NCI-H2227 (cell line): ENCODE measurements around the gene FUT1.
"Not testable (repeated sequence)": the region's sequence is repeated elsewhere in the genome, so short reads cannot be mapped to it uniquely, and the experiment has no call there.

ENCODE experiments used
- DNase-seq: peaks from one replicate; lab custom pipeline; 2025; ENCODE audit not compliant: unreplicated experiment; lab: John Stamatoyannopoulos, UW

The FUT1 gene

DNA sequence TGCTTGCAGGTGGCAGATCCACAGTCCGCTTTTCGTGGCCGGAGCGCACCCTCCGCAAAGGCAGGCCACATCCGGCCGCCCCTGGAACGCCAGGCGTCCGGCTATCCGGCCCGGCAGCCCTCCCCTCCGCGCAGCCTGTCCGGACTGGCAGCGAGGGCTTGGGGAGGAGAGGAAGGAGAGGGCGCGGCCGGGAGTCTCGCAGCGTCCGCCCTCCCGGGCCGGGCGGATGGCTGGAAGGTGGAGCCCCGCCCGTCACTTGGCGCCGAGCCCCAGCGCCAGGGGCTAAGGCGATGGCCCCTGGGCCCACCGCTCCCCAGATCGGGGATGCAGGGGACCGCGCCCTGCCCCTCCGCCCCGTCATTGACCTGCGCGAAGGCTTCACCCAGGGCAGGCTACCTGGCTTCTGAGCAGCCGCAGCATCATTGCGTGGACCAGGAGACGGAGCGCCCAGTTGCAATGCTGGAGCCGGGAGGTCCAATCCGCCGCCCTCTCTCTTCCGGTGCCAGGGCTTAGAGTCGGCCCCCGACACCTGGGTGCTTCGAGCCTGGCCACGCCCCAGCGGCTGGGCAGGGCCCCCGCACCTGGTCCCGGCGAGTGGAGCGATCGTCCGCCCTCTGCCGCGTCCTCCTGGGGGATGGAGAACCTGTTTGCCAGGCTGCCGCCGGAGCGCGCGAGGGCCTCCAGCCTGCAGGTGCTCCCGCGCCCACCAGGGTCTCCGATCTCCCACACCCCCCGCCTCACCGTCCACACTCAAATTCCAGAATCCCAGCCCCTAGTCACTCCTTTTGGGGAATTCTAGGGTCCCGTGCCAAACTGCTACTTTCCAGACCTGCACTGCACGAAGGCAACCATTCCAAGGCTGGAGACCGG, at the start of gene FUT1:
TSS of gene FUT1 (minus strand) at position 146 of the 870 bp plus-strand sequence. CDS start 1,360 bp downstream, outside the sequence.
- DNase-seq: peak; percentile 87

DNA sequence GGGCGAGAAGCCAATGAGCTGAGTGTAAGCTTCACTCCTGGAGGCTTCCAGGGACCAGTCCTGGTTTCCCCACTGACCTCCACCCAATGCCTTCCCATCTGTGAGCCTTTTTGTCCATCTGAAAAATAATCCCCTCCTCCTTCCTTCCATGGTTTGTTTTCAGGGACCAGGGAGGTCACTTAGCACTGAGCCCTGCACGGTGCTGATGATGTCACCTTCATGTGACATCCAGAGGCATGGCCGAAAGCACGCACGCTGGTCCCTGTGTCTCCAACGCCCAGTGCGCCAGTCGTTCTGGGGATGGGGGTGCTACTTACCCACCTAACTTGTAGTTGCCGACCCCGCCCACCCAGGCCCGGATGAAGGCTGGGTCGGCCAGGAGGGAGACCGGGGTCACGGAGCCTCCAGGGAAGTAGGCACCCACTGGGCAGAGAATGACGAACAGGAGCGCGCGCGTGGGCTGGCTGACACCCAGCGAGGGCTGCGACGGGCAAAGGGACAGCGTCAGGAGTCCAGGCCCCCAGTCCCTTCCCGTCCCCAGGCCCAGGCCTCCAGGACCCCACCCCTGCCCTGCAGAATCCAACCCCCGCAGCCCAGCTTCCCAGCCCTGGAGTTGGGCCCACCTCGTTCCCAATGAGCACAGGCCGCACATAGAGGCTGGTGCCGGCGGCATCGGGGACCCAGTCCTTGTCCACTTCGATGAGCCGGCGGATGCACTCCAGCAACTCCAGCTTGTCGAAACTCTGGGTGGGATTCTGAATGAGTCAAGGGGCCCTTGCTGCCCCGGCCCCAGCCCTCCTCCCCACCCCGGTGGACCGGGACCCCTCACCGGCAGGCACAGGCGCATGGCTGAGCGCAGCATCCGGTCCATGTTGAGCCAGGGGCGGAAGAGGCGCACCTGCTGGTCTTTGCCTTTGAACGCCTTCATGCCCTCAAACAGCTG, 47.2 kb upstream of the FUT1 start:
- no peak for DNase-seq

DNA sequence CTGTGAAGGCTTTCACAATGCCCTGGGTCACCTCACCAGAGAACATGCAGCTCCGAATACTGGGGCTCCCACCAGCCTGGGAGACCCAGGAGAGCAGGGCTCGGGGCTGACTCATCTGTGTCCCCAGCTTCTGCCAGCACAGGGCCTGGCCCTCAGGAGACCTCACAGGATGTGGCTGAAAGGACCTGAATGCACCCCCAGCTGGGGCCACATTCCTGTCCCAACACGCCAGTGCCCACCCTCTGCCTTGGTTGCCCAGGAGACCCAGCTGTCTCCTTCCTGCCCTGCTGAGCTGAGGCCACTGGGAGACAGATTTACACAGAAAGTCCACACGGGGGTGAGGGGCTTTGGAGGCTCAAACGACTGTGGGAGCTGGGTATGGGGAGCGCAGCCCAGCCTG, 46.5 kb upstream of the FUT1 start:
- no peak for DNase-seq

DNA sequence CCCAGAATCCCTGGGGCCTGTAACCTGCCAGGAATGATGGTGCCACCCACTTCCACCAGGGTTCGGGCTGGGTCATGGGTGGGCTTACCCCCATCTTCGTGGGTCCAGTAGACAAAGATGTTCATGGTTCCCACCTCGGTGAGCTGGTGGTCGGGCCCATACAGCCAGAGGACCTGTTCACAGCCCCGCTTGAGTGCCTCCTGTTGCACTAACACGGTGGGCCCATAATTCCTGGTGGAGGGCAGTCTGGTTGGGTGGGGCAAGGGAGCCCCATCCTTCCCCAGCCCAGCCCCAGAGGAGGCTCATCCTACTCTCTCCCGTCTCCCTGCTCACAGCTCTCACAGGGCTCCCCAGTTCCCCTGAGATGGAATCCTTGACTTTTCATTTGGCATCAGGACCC, 44.7 kb upstream of the FUT1 start:
- no peak for DNase-seq

GRCh38 chr19:48796298-48797083, 44.0 kb upstream of the FUT1 start:
- no peak for DNase-seq

DNA sequence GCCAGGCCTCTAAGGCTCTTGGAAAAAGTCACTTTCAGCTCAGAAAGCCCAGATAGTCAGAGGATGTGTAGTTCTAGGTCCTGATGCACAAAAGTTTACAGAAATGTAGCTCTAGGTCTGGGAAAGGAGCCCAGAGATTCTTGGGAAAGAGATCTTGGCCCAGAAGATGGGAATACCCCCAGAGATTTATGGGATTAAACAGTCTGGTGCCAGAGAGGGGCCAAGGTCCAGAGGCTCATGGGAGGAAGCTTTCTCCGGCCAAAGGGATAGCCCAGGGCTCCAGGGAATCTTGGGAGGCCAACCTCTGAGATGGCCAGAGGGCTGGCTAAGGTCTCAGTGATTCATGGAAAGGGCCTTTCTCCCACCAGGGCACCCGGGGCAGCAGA, 43.2 kb upstream of the FUT1 start:
- DNase-seq: no peak

DNA sequence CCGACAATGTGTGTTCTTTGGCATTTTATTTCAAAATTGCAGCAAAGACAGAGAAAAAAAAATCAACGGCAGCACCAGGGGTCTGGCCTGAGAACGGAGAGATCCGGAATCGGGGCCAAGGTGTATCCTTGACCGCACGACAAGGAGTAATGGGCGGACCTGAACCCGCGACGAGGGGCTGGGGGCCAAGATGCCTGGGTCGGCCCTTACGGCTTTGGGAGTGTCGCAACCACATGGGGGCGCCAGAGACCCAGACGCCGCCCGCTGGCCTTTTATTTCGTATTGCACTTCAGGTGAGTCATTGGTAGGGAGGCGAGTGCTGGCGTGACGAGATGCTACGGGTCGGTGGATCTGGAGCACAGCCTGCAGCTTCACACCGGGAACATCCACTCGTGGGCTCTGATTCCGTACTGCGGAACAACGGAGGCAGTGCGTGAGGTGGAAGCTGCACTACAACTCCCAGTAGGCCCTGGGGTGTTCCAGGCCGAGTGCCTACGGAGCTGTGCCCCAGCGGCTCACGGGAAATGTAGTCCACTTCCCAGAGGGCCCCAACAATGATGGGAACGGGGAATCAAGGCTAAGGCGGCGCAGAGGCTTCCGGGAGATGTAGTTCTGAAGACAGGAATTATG, 42.7 kb upstream of the FUT1 start:
- DNase-seq: peak; percentile 93

DNA sequence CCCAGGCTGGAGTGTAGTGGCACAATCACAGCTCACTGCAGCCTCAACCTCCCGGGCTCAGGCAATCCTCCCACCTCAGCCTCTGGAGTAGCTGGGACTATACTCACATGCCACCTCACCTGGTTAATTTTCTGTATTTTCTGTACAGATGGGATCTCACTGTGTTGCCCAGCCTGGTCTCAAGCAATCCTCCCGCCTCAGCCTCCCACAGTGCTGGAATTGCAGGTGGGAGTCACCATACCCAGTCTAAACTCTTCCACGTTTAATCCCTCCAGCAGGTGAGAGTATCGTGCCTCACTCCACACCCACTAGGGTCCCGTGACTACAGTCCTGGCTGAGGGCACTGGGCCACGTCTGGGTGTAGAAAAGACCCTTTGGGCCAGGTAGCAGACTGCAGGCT, 41.9 kb upstream of the FUT1 start:
- no peak for DNase-seq

DNA sequence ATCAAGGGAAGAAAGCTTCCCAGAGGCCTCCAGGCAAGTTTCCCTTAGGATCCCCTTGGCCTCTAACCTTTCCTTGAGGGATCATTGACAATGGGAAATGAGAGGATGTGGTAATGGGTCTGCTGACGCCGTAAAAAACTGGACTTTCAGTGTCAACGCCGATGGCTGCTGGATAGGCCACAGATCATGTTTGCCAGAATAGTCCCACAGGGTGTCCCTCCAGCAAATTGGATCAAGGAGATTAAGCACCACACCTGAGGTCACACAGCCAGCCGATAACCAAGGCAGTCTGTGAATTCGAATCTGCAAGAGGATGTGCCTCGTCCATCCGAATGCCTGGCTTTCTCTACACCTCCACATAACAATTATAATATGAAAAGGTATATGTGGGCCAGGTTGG, 40.8 kb upstream of the FUT1 start:
- no peak for DNase-seq

GRCh38 chr19:48787331-48787730, 34.9 kb upstream of the FUT1 start:
- DNase-seq: not testable (repeated sequence)

DNA sequence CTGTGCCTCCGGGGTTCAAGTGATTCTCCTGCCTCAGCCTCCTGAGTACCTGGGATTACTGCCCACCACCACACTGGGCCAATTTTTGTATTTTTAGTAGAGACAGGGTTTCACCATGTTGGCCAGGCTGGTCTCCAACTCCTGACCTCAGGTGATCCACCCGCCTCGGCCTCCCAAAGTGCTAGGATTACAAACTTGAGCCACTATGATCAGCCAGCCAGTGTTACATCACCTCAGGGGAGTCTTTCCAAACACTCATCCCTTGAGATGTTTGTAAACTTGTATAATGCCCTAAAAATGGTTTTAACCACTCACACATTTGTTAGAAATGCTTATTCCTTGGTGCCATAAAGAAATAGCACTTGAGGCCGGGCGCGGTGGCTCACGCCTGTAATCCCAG, 34.0 kb upstream of the FUT1 start:
- not testable (repeated sequence) for DNase-seq

GRCh38 chr19:48784527-48784926, 32.1 kb upstream of the FUT1 start:
- DNase-seq: no peak

DNA sequence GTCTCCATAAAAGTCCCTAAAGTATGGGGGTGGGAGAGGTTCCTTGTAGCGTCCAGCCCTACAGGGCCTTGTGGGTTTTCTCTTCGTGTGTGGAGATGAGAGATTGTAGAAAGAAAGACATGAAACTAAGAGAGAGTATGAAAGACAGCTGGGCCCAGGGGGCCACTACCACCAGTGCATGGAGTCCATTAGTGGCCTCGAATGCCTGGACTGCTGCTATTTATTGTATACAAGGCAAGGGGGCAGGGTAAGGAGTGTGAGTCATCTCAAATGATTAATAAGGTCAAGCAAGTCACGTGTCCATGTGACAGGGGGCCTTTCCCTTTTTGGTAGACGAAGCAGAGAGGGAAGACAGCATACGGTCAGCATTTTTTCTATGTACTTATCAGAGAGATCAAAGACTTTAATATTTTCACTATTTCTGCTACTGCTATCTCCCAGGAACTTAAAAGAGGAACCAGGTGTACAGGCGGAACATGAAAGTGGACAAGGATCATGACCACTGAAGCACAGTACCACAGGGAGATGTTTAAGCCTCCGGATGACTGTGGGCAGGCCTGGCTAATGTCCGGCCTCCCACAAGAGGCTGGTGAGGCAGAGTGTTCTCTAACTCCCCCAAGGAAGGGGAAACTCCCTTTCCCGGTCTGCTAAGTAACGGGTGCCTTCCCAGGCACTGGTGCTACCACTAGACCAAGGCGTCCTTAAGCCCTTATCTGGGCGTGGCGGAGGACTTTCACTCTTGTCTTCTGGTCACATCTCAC, 28.4 kb upstream of the FUT1 start:
- no peak for DNase-seq

- DNase-seq: no peak
Observed at GRCh38 chr19:48779636-48780035, 27.2 kb upstream of the FUT1 start.

- DNase-seq: no peak
Observed at GRCh38 chr19:48777720-48778119, 25.3 kb upstream of the FUT1 start.

DNA sequence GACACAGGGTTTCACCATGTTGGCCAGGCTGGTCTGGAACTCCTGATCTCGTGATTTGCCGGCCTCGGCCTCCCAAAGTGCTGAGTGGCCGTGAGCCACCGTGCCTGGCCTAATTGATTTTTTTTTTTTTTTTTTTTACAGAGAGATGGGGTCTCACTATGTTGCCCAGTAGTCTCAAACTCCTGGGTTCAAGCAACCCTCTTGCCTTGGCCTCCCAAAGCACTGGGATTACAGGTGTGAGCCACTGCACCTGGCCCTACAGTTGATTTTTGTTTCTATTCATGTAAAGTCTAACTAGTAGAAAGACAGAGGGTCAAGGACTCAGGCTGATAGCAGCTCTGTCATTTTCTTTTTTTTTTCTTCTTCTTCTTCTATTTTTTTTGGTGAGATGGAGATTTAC, 24.7 kb upstream of the FUT1 start:
- no peak for DNase-seq

GRCh38 chr19:48772503-48772953, 20.1 kb upstream of the FUT1 start:
- no peak for DNase-seq

DNA sequence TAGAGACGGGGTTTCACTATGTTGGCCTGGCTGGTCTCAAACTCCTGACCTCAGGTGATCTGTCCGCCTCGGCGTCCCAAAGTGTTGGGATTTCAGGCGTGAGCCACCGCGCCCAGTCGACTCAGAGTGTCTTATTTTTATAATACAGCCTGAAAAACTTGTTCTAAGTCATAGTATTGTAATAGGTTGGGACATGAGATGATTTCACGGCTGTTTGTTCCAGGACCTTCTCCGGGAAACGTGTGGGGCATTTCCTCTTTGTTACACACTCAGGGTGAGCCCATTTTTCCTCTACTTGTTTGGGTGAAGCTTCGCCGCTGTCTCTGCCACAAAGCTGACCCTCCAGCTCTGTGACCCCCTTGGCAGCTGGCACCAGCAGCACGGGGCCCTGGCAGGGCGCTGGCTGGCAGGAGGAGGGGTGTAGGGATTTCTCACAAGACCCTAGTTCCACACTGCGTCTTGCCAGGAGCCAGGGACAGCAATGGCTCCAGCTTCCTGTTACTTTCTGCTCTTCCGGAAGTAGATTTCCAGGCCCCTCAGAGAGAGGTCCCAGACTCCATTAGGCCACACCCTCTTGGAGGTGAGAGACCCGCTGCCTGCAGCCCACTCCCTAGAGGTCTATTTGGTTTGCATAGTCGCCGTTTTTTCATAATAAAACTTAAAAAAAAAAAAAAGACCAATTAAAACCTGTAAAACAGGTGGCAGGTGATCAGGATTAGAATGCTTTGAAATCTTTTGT, 18.5 kb upstream of the FUT1 start:
- DNase-seq: no peak

DNA sequence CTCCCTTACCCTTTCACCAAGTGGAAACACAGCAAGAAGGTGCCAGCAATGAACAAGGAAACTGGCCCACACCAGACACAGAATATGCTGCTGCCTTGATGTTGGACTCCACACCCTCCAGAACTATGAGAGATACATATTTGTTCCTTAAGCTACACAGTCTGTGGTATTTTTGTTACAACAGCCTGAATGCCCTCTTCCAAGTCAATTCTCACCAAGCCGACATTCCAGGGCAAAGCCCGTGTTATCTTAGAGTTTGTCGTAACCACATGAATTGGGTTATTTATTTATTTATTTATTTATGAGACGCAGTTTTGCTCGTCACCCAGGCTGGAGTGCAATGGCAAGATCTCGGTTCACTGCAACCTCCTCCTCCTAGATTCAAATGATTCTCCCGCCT, 17.8 kb upstream of the FUT1 start:
- no peak for DNase-seq
